IMR-90 (cell line): ENCODE results near the gene PHKA1. TPM values are rescaled to one million over a fixed set of nuclear protein-coding genes. Genes with fewer than 3 reads are reported as not detected.

Experiments
- ATAC-seq: fragments of 200-7000 bp; cut with Tn5 transposase; 2 replicates; pipeline ENCODE4 v1.9.1; 2020; ENCODE audit warnings: low read depth, mild to moderate bottlenecking, moderate library complexity
- BruUV-seq: library from RNA; stranded (reverse); fragments of 400-500 nt; replicated peaks from 2 replicates; lab custom pipeline; 2021; lab: Mats Ljungman, UMichigan
- CTCF ChIA-PET: fragments of 300-600 bp; formaldehyde crosslinking; extraction: SDS; loops from one replicate; lab custom pipeline; 2021; ENCODE audit warnings: antibody characterized with exemption; lab: Yijun Ruan, JAX
- POLR2A ChIA-PET: fragments of 300-600 bp; sonication (Branson Sonifier 250); formaldehyde crosslinking; loops from one replicate; lab custom pipeline; 2022; ENCODE audit warnings: antibody characterized with exemption; ENCODE audit not compliant: unreplicated experiment; lab: Charles Lee
- DNase-seq: peaks from one replicate; pipeline ENCODE4 v3.0.0; 2013
- H2AFZ ChIP-seq: replicated peaks from 2 replicates; pipeline ENCODE3; 2013; ENCODE audit warnings: low read length, mild to moderate bottlenecking; ENCODE audit not compliant: poor library complexity
- H2AK5ac ChIP-seq: 2 replicates; pipeline ENCODE4 v1.6.1; 2013; ENCODE audit warnings: low read depth, low read length, inconsistent platforms
- H2AK9ac ChIP-seq: replicated peaks from 2 replicates; pipeline ENCODE3; 2013; ENCODE audit warnings: mild to moderate bottlenecking, low read depth, low read length, moderate library complexity; ENCODE audit not compliant: poor library complexity
- H2BK120ac ChIP-seq: 2 replicates; pipeline ENCODE4 v1.6.1; 2013; ENCODE audit warnings: low read depth, low read length, inconsistent platforms
- H2BK15ac ChIP-seq: 3 replicates; pipeline ENCODE4 v1.6.1; 2013; ENCODE audit warnings: low read depth, low read length, inconsistent platforms
- H2BK20ac ChIP-seq: 2 replicates; pipeline ENCODE4 v1.6.1; 2013; ENCODE audit warnings: low read depth, mild to moderate bottlenecking, inconsistent platforms, low read length, moderate library complexity
- H2BK5ac ChIP-seq: 2 replicates; pipeline ENCODE4 v1.6.1; 2013; ENCODE audit warnings: mild to moderate bottlenecking, low read depth, low read length, inconsistent platforms; ENCODE audit not compliant: poor library complexity, severe bottlenecking
- H3K14ac ChIP-seq: replicated peaks from 2 replicates; pipeline ENCODE4 v1.6.1; 2013; ENCODE audit warnings: low read depth, low read length, inconsistent platforms
- H3K18ac ChIP-seq: 2 replicates; pipeline ENCODE4 v1.6.1; 2013; ENCODE audit warnings: low read depth, low read length, control low read depth
- H3K23ac ChIP-seq: 2 replicates; pipeline ENCODE4 v1.6.1; 2013; ENCODE audit warnings: low read depth, low read length, inconsistent platforms
- H3K27ac ChIP-seq: 2 replicates; pipeline ENCODE4 v1.5.1; 2013; ENCODE audit warnings: mild to moderate bottlenecking, control low read depth, low read length; ENCODE audit not compliant: insufficient read depth
- H3K27me3 ChIP-seq: 2 replicates; pipeline ENCODE4 v1.6.1; 2013; ENCODE audit warnings: low read length; ENCODE audit not compliant: control insufficient read depth, insufficient read depth
- H3K36me3 ChIP-seq: 2 replicates; pipeline ENCODE4 v1.6.1; 2013; ENCODE audit warnings: low read length, mixed read lengths; ENCODE audit not compliant: control insufficient read depth, insufficient read depth
- H3K4ac ChIP-seq: 2 replicates; pipeline ENCODE4 v1.6.1; 2013; ENCODE audit warnings: low read depth, low read length, inconsistent platforms
- H3K4me1 ChIP-seq: 2 replicates; pipeline ENCODE4 v1.6.1; 2013; ENCODE audit warnings: low read length, mixed read lengths; ENCODE audit not compliant: control insufficient read depth, insufficient read depth
- H3K4me2 ChIP-seq: 2 replicates; pipeline ENCODE4 v1.6.1; 2013; ENCODE audit warnings: low read depth, mild to moderate bottlenecking, control low read depth, low read length, moderate library complexity
- H3K4me3 ChIP-seq: 2 replicates; pipeline ENCODE4 v1.5.1; 2013; ENCODE audit warnings: low read depth, mild to moderate bottlenecking, control low read depth, low read length, moderate library complexity; ENCODE audit not compliant: insufficient read depth
- H3K56ac ChIP-seq: 2 replicates; pipeline ENCODE4 v1.6.1; 2013; ENCODE audit warnings: low read length, inconsistent platforms; ENCODE audit not compliant: insufficient read depth; ENCODE audit errors: extremely low read depth
- H3K79me1 ChIP-seq, 2 experiments: 2 replicates each; pipeline ENCODE4 v1.6.1; 2013; ENCODE audit warnings: low read length in 2 of 2, inconsistent platforms in 1 of 2, low read depth in 1 of 2
- H3K9ac ChIP-seq: 2 replicates; pipeline ENCODE4 v1.6.1; 2013; ENCODE audit warnings: low read depth, low read length, control low read depth
- H3K9me1 ChIP-seq: 2 replicates; pipeline ENCODE4 v1.6.1; 2013; ENCODE audit warnings: low read length, inconsistent platforms; ENCODE audit not compliant: insufficient read depth
- H3K9me3 ChIP-seq: 2 replicates; pipeline ENCODE4 v1.6.1; 2013; ENCODE audit warnings: low read length; ENCODE audit not compliant: control insufficient read depth, insufficient read depth
- H4K20me1 ChIP-seq: 2 replicates; pipeline ENCODE4 v1.6.1; 2013; ENCODE audit warnings: low read length, inconsistent platforms; ENCODE audit not compliant: insufficient read depth
- H4K5ac ChIP-seq: 2 replicates; pipeline ENCODE4 v1.6.1; 2013; ENCODE audit warnings: mild to moderate bottlenecking, low read depth, low read length, control low read depth
- H4K8ac ChIP-seq, 2 experiments: 2 replicates each; pipeline ENCODE4 v1.6.1; 2013; ENCODE audit warnings: low read depth in 2 of 2, low read length in 2 of 2, control low read depth in 1 of 2, inconsistent platforms in 1 of 2
- H4K91ac ChIP-seq: 2 replicates; pipeline ENCODE4 v1.6.1; 2013; ENCODE audit warnings: low read depth, low read length, inconsistent platforms; ENCODE audit not compliant: insufficient read depth
- FOS ChIP-seq: fragments of 150-350 bp; IDR thresholded peaks from 2 replicates; pipeline ENCODE4 v1.6.1; 2016; ENCODE audit warnings: low read depth, low read length
- RAD21 ChIP-seq: IDR thresholded peaks from 2 replicates; pipeline ENCODE4 v1.6.1; 2012; ENCODE audit warnings: low read length, improper control_type of control experiment
- RCOR1 ChIP-seq: IDR thresholded peaks from 2 replicates; pipeline ENCODE4 v1.6.1; 2012; ENCODE audit warnings: mild to moderate bottlenecking, low read length, improper control_type of control experiment; ENCODE audit not compliant: insufficient replicate concordance
- USF2 ChIP-seq: fragments of 150-350 bp; IDR thresholded peaks from 2 replicates; pipeline ENCODE4 v1.6.1; 2017; ENCODE audit warnings: mild to moderate bottlenecking, antibody characterized with exemption, low read length, low read depth
- WGBS, 2 experiments: methylation state at CpG; one replicate each; pipeline versions ENCODE4 v1.1.5 to v1.1.7; 2013; ENCODE audit warnings: missing lambda C conversion rate in 2 of 2; ENCODE audit not compliant: insufficient read length in 1 of 2; ENCODE audit errors: extremely low coverage in 2 of 2; 5-methylcytosine and 5-hydroxymethylcytosine counted together
- dilution Hi-C: fragments of 300-500 bp; cut with HindIII; formaldehyde crosslinking; loops from one replicate; pipeline ENCODE4 v1.14.3; 2018; ENCODE audit warnings: low sequenced_read_pairs; ENCODE audit not compliant: unreplicated experiment
- in situ Hi-C: fragments of 300-500 bp; cut with MboI; formaldehyde crosslinking; loops from 3 replicates; pipeline ENCODE4 v1.14.3; 2019; ENCODE audit warnings: low sequenced_read_pairs, inconsistent platforms, mixed read lengths
- intact Hi-C: fragments of 100-400 bp; cut with micrococcal nuclease; formaldehyde crosslinking; loops from 2 replicates; pipeline ENCODE4 v1.10.0; 2022
- polyA plus RNA-seq, 3 experiments: library from polyadenylated mRNA; depleted of rRNA; stranded (reverse); fragments of >200 nt; gene quantifications; 2 replicates each; pipeline ENCODE4 v1.2.3, GENCODE V29; 2012; ENCODE audit warnings: low replicate concordance in 1 of 3
- total RNA-seq: library from RNA; depleted of rRNA; stranded (reverse); fragments of >200 nt; gene quantifications from 2 replicates; pipeline ENCODE4 v1.2.3, GENCODE V29; 2012

The PHKA1 gene
- total and polyA plus RNA-seq, 2 of the 4 experiments (the other 2 are of a cell fraction): 2.7 to 4.5 TPM

- no peaks in the 10 kb centered on the region for H3K4me1 ChIP-seq
- ChIA-PET POLR2A (no interaction called here), CTCF (no interaction called here)
- H2BK5ac ChIP-seq: no peak overlapping the region
- TF ChIP-seq USF2: no peak
- TF ChIP-seq RAD21: no peak
- no peak for TF ChIP-seq FOS
- TF ChIP-seq RCOR1: no peak
- no peak overlapping the region for H2BK120ac ChIP-seq
- no peaks in the 10 kb centered on the region for H4K20me1 ChIP-seq
- no peak for DNase-seq
- intact Hi-C loops: no loop called here
- H3K4ac ChIP-seq: no peak overlapping the region
- H3K4me3 ChIP-seq: no peak overlapping the region
- H3K9me1 ChIP-seq: 0 out of 2 replicates have a peak, but pooled peaks cover 3% of the 10 kb centered on the region
- H3K18ac ChIP-seq: no peak overlapping the region
- H3K23ac ChIP-seq: no peak overlapping the region
- dilution Hi-C loops: no loop called here
- peaks cover 0 to 3% of the 10 kb centered on the region in 2 experiments; a peak in 1 of 4 replicates for H3K79me1 ChIP-seq
- H3K9ac ChIP-seq: no peak overlapping the region
- no peaks in the 10 kb centered on the region for H3K36me3 ChIP-seq
- H3K14ac ChIP-seq: no peak overlapping the region
- peaks cover 2% of the 10 kb centered on the region; the same call in 1 of the 2 replicates for H3K27me3 ChIP-seq
- H4K8ac ChIP-seq: no peak overlapping the region
- H3K4me2 ChIP-seq: no peak overlapping the region
- no peak overlapping the region for H4K91ac ChIP-seq
- no peak overlapping the region for H2AFZ ChIP-seq
- no peak overlapping the region for H3K56ac ChIP-seq
- H3K27ac ChIP-seq: no peak overlapping the region
- H2BK15ac ChIP-seq: no peak overlapping the region
- in situ Hi-C loops: loop anchor here (10.0 kb wide), 2 partner anchors 111 to 141 kb away; partner anchors contain the start of gene HDAC8
- H3K9me3 ChIP-seq: no peaks in the 10 kb centered on the region
- no TSS peak for BruUV-seq
- H4K5ac ChIP-seq: no peak overlapping the region
- WGBS, 2 experiments: 71% methylated on average over 5 of the region's 12 CpGs; no CpG with 5 or more reads in 1 of the 2 experiments
- no peak for ATAC-seq
- H2BK20ac ChIP-seq: no peak overlapping the region
- H2AK5ac ChIP-seq: no peak overlapping the region
- H2AK9ac ChIP-seq: no peak overlapping the region
These were observed 1.4 kb upstream of the PHKA1 start for GRCh38 chrX:72715546-72715945.
